ENCODE measurements around the gene RHOC.
"Not testable (repeated sequence)": the region's sequence is repeated elsewhere in the genome, so short reads cannot be mapped to it uniquely, and the experiment has no call there.

Gene RHOC

DNA sequence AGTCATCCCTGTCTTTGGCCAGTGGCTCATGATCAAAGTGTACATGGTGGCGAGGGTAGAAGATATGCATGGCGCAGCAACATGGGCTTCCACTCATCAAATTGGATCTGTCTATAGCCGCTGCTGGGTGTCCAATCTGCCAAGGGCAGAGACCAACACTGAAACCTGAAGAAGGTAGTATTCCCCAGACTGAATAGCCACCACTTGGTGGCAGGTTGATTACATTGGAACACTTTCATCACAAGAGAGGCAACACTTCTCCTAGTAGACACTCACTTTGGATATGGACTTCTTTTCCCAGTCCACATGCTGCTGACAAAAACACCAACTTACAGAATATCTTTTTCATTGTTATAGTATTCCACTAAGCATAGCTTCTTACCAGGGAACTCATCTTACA is 30.6 kb upstream of the RHOC start:
- in situ Hi-C loops (cut with MboI; ENCODE audit: low pct_unique_long_range_greater_than_20kb, low sequenced_read_pairs, unreplicated experiment), result loop anchor here (10.0 kb wide), 1 partner anchor 67 kb away; no protein-coding TSS in a partner anchor
- TF ChIP-seq, protein P1, sequence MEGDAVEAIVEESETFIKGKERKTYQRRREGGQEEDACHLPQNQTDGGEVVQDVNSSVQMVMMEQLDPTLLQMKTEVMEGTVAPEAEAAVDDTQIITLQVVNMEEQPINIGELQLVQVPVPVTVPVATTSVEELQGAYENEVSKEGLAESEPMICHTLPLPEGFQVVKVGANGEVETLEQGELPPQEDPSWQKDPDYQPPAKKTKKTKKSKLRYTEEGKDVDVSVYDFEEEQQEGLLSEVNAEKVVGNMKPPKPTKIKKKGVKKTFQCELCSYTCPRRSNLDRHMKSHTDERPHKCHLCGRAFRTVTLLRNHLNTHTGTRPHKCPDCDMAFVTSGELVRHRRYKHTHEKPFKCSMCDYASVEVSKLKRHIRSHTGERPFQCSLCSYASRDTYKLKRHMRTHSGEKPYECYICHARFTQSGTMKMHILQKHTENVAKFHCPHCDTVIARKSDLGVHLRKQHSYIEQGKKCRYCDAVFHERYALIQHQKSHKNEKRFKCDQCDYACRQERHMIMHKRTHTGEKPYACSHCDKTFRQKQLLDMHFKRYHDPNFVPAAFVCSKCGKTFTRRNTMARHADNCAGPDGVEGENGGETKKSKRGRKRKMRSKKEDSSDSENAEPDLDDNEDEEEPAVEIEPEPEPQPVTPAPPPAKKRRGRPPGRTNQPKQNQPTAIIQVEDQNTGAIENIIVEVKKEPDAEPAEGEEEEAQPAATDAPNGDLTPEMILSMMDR (IDR thresholded peaks at IDR 0.05; ENCODE audit: extremely low read depth, insufficient read depth, missing control alignments), result no peak
- no peak for DNase-seq (ENCODE audit: low spot score)

- TF ChIP-seq, protein P1 (IDR thresholded peaks at IDR 0.05; ENCODE audit: extremely low read depth, insufficient read depth, missing control alignments), result no peak
- no peak for DNase-seq (ENCODE audit: low spot score)
- in situ Hi-C loops (cut with MboI; ENCODE audit: low pct_unique_long_range_greater_than_20kb, low sequenced_read_pairs, unreplicated experiment), result loop anchor here (10.0 kb wide), 1 partner anchor 69 kb away; no protein-coding TSS in a partner anchor
These were observed 28.8 kb upstream of the RHOC start for GRCh38 chr1:112735752-112736151.

GRCh38 chr1:112731451-112731850 is 24.5 kb upstream of the RHOC start:
- TF ChIP-seq, protein P1 (IDR thresholded peaks at IDR 0.05; ENCODE audit: extremely low read depth, insufficient read depth, missing control alignments), result no peak
- in situ Hi-C loops (cut with MboI; ENCODE audit: low pct_unique_long_range_greater_than_20kb, low sequenced_read_pairs, unreplicated experiment), result loop anchor here (10.0 kb wide), 1 partner anchor 73 kb away; no protein-coding TSS in a partner anchor
- DNase-seq (ENCODE audit: low spot score), result no peak

DNA sequence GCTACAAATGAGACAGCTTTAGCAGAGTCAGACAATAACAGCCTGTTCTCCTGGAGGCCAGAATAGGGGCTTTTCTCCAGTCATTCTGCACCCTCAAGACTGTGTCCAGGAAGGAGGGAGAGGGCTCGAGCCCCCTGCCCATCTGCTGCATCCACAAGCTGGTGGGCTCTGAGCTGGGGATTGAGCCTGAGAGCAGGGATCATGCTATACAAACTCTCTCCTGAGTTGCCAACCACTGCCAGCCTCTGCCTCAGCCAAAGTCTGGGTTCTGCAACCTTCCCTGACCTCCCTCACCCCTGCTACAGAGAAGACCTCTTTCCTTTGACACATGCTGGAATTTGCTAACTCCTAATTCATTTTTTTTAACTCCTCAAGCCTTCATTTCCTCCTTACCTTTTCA is 23.0 kb upstream of the RHOC start:
- no peak for DNase-seq (ENCODE audit: low spot score)
- in situ Hi-C loops (cut with MboI; ENCODE audit: low pct_unique_long_range_greater_than_20kb, low sequenced_read_pairs, unreplicated experiment), result loop anchor here (10.0 kb wide), 1 partner anchor 75 kb away; no protein-coding TSS in a partner anchor
- TF ChIP-seq, protein P1 (IDR thresholded peaks at IDR 0.05; ENCODE audit: extremely low read depth, insufficient read depth, missing control alignments), result no peak

GRCh38 chr1:112729011-112729410 is 22.1 kb upstream of the RHOC start:
- not testable (repeated sequence) for DNase-seq (ENCODE audit: low spot score)

DNA sequence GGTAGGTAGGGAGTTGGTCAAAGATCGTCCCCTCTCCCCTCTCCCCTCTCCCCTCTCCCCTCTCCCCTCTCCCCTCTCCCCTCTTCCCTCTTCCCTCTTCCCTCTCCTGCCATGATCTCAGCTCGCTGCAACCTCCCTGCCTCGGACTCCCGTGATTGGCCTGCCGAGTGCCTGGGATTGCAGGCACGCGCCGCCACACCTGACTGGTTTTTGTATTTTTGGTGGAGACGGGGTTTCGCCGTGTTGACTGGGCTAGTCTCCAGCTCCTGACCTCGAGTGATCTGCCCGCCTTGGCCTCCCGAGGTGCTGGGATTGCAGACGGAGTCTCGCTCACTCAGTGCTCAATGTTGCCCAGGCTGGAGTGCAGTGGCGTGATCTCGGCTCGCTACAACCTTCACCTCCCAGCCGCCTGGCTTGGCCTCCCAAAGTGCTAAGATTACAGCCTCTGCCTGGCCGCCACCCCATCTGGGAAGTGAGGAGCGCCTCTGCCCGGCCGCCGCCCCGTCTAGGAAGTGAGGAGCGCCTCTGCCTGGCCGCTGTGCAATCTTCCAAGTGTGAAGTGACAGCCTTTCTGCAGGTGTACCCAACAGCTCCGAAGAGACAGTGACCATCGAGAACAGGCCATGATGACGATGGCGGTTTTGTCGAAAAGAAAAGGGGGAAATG is 21.5 kb upstream of the RHOC start:
- in situ Hi-C loops (cut with MboI; ENCODE audit: low pct_unique_long_range_greater_than_20kb, low sequenced_read_pairs, unreplicated experiment); DNase-seq (ENCODE audit: low spot score): not testable (repeated sequence)

More at GRCh38 chr1:112729011-112729410, 22.1 kb upstream of the RHOC start:
- in situ Hi-C loops (cut with MboI; ENCODE audit: low pct_unique_long_range_greater_than_20kb, low sequenced_read_pairs, unreplicated experiment), result not testable (repeated sequence)

DNA sequence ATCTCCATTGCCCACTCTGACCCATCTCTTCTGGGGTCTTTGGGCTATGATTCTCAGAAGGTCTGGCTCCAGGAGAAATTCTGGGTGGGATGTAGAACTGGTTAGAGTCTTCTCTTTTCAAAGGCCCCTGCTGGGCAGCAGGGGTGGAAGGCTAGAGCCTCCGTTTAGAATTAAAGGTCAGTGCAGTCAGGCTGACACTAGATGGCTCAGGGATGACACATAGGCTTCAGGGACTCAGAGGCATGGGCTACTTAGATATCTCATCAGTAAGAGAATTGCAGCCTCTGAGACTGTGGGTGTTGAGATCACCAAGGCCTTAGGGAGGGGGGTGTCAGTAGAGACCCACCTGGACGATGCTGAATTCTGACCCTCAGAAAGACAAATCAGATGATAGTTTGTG is 20.8 kb upstream of the RHOC start:
- in situ Hi-C loops (cut with MboI; ENCODE audit: low pct_unique_long_range_greater_than_20kb, low sequenced_read_pairs, unreplicated experiment), result no loop called here
- DNase-seq (ENCODE audit: low spot score), result no peak
- TF ChIP-seq, protein P1 (IDR thresholded peaks at IDR 0.05; ENCODE audit: extremely low read depth, insufficient read depth, missing control alignments), result no peak

GRCh38 chr1:112724240-112724639 is 17.3 kb upstream of the RHOC start:
- DNase-seq (ENCODE audit: low spot score); in situ Hi-C loops (cut with MboI; ENCODE audit: low pct_unique_long_range_greater_than_20kb, low sequenced_read_pairs, unreplicated experiment): not testable (repeated sequence)

Data from GM13977 (cell line).